NCI-H1930 (cell line): Measurements from ENCODE around the gene CEBPA.

ENCODE experiments used
- DNase-seq, 2 experiments: peaks; one replicate each; lab custom pipeline; 2025; lab: John Stamatoyannopoulos, UW

CEBPA gene

GRCh38 chr19:33286899-33287298 is 15.4 kb downstream of the CEBPA start:
- DNase-seq = no peak

GRCh38 chr19:33285441-33285927 is 16.9 kb downstream of the CEBPA start:
- no peak for DNase-seq

- DNase-seq = no peak
Observed at GRCh38 chr19:33284756-33285155, 17.6 kb downstream of the CEBPA start.

GRCh38 chr19:33284146-33284643 is 18.1 kb downstream of the CEBPA start:
- DNase-seq = no peak

- no peak for DNase-seq
Observed at GRCh38 chr19:33283589-33283988, 18.7 kb downstream of the CEBPA start.

GRCh38 chr19:33282036-33282671 is 20.2 kb downstream of the CEBPA start:
- no peak for DNase-seq

GRCh38 chr19:33281296-33281926 is 20.9 kb downstream of the CEBPA start:
- DNase-seq = no peak

- DNase-seq = no peak
Observed at GRCh38 chr19:33280351-33280921, 21.9 kb downstream of the CEBPA start.

GRCh38 chr19:33279430-33280350 is 22.6 kb downstream of the CEBPA start:
- no peak for DNase-seq

- DNase-seq = no peak
Observed at GRCh38 chr19:33278403-33279269, 23.7 kb downstream of the CEBPA start.

GRCh38 chr19:33278023-33278402 is 24.3 kb downstream of the CEBPA start:
- no peak for DNase-seq

- no peak for DNase-seq
Observed at GRCh38 chr19:33277434-33277833, 24.9 kb downstream of the CEBPA start.

- no peak for DNase-seq
Observed at GRCh38 chr19:33275933-33276619, 26.3 kb downstream of the CEBPA start.

- DNase-seq = no peak
Observed at GRCh38 chr19:33275559-33275932, 26.8 kb downstream of the CEBPA start.

GRCh38 chr19:33274663-33275558 is 27.4 kb downstream of the CEBPA start:
- no peak for DNase-seq

GRCh38 chr19:33273881-33274662 is 28.3 kb downstream of the CEBPA start:
- no peak for DNase-seq

- no peak for DNase-seq
Observed at GRCh38 chr19:33273065-33273736, 29.1 kb downstream of the CEBPA start.
